Smooth muscle cell (in vitro differentiated cells): ENCODE results near the gene HDAC10. TPM values are rescaled to one million over a fixed set of nuclear protein-coding genes. Genes with fewer than 3 reads are reported as not detected.

Experiments used
- DNase-seq: peaks from one replicate; lab custom pipeline; 2025; ENCODE audit not compliant: unreplicated experiment; lab: John Stamatoyannopoulos, UW
- H2AFZ ChIP-seq: fragments of 200-600 bp; sonication (generic); 2 replicates; pipeline ENCODE4 v1.6.0; 2016; ENCODE audit warnings: antibody characterized with exemption, low read depth, mild to moderate bottlenecking
- H3F3A ChIP-seq: fragments of 200-600 bp; sonication (generic); 2 replicates; pipeline ENCODE4 v1.6.0; 2017; ENCODE audit warnings: antibody characterized with exemption, low read depth
- H3K27ac ChIP-seq: fragments of 200-600 bp; sonication (generic); 2 replicates; pipeline ENCODE4 v1.5.1; 2016; ENCODE audit warnings: low read depth, mild to moderate bottlenecking
- H3K27me3 ChIP-seq: fragments of 200-600 bp; sonication (generic); 2 replicates; pipeline ENCODE4 v1.6.1; 2016; ENCODE audit warnings: low read depth, mild to moderate bottlenecking
- H3K36me3 ChIP-seq: fragments of 200-600 bp; sonication (generic); 2 replicates; pipeline ENCODE4 v1.5.1; 2016; ENCODE audit warnings: low read depth
- H3K4me1 ChIP-seq: fragments of 200-600 bp; sonication (generic); 2 replicates; pipeline ENCODE4 v1.5.1; 2016; ENCODE audit warnings: low read depth
- H3K4me2 ChIP-seq: fragments of 200-600 bp; sonication (generic); 2 replicates; pipeline ENCODE4 v1.6.0; 2016; ENCODE audit warnings: mild to moderate bottlenecking
- H3K4me3 ChIP-seq: fragments of 200-600 bp; sonication (generic); 2 replicates; pipeline ENCODE4 v1.5.1; 2016; ENCODE audit warnings: mild to moderate bottlenecking
- H3K79me2 ChIP-seq: fragments of 200-600 bp; sonication (generic); 2 replicates; pipeline ENCODE4 v1.6.0; 2016; ENCODE audit warnings: low read depth, mild to moderate bottlenecking
- H3K9ac ChIP-seq: fragments of 200-600 bp; sonication (generic); 2 replicates; pipeline ENCODE4 v1.6.0; 2016; ENCODE audit warnings: low read depth
- H3K9me3 ChIP-seq: fragments of 200-600 bp; sonication (generic); replicated peaks from 2 replicates; pipeline ENCODE4 v1.5.1; 2016; ENCODE audit warnings: low read depth
- H4K20me1 ChIP-seq: fragments of 200-600 bp; sonication (generic); 2 replicates; pipeline ENCODE4 v1.6.0; 2016; ENCODE audit warnings: low read depth
- WGBS: methylation state at CpG from one replicate; pipeline ENCODE4 v1.1.7; 2016; ENCODE audit warnings: low lambda C conversion rate; 5-methylcytosine and 5-hydroxymethylcytosine counted together
- polyA plus RNA-seq: library from polyadenylated mRNA; unstranded; fragments of >200 nt; fragmentation: Nextera tagmentation; extraction: Ambion mirVana; gene quantifications from 2 replicates; pipeline ENCODE4 v1.2.1, GENCODE V29; 2016
- total RNA-seq: library from RNA; depleted of rRNA; stranded (reverse); fragments of >200 nt; gene quantifications from 2 replicates; pipeline ENCODE4 v1.2.3, GENCODE V29; 2014
- TF ChIP-seq, protein P1 (sequence below): fragments of 200-600 bp; sonication (generic); IDR thresholded peaks from 2 replicates; pipeline ENCODE4 v1.5.1; 2017; ENCODE audit warnings: borderline replicate concordance, mild to moderate bottlenecking, antibody characterized with exemption; ENCODE audit not compliant: insufficient read depth, poor library complexity, severe bottlenecking

HDAC10 gene
- total and polyA plus RNA-seq, 2 experiments from 2014 or later, result 9.5 to 15.7 TPM

- H3K27me3 ChIP-seq, result no peaks in the 10 kb centered on the region
- H3K27ac ChIP-seq, result peak overlapping the region; percentile 72
- peak overlapping the region; percentile 28 for H3K9ac ChIP-seq
- peak; percentile 30 for DNase-seq
- no peaks in the 10 kb centered on the region for H3K36me3 ChIP-seq
- peaks cover 44% of the 10 kb centered on the region for H3K4me1 ChIP-seq
- 21% methylated on average over 24 of the region's 59 CpGs for WGBS
- peaks cover 100% of the 10 kb centered on the region for H3K79me2 ChIP-seq
- peak overlapping the region; percentile 46 for H3K4me3 ChIP-seq
- no peak overlapping the region for H2AFZ ChIP-seq
- peaks cover 100% of the 10 kb centered on the region for H4K20me1 ChIP-seq
- peak overlapping the region; percentile 91 for H3K4me2 ChIP-seq
- TF ChIP-seq, protein P1, sequence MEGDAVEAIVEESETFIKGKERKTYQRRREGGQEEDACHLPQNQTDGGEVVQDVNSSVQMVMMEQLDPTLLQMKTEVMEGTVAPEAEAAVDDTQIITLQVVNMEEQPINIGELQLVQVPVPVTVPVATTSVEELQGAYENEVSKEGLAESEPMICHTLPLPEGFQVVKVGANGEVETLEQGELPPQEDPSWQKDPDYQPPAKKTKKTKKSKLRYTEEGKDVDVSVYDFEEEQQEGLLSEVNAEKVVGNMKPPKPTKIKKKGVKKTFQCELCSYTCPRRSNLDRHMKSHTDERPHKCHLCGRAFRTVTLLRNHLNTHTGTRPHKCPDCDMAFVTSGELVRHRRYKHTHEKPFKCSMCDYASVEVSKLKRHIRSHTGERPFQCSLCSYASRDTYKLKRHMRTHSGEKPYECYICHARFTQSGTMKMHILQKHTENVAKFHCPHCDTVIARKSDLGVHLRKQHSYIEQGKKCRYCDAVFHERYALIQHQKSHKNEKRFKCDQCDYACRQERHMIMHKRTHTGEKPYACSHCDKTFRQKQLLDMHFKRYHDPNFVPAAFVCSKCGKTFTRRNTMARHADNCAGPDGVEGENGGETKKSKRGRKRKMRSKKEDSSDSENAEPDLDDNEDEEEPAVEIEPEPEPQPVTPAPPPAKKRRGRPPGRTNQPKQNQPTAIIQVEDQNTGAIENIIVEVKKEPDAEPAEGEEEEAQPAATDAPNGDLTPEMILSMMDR, result no peak
- no peaks in the 10 kb centered on the region for H3K9me3 ChIP-seq
- peaks cover 22% of the 10 kb centered on the region for H3F3A ChIP-seq
Measured at GRCh38 chr22:50298937-50299784, 48.1 kb upstream of the HDAC10 start.

- H3K79me2 ChIP-seq, result peaks cover 98% of the 10 kb centered on the region
- TF ChIP-seq, protein P1, result no peak
- peaks cover 44% of the 10 kb centered on the region for H3K4me1 ChIP-seq
- H3K27ac ChIP-seq, result peak overlapping the region; percentile 72
- H3K9me3 ChIP-seq, result no peaks in the 10 kb centered on the region
- peaks cover 100% of the 10 kb centered on the region for H4K20me1 ChIP-seq
- no peaks in the 10 kb centered on the region for H3K36me3 ChIP-seq
- H3K4me2 ChIP-seq, result no peak overlapping the region
- peaks cover 16% of the 10 kb centered on the region for H3F3A ChIP-seq
- DNase-seq, result no peak
- H3K4me3 ChIP-seq, result no peak overlapping the region
- WGBS, result 92% methylated on average over 4 of the region's 4 CpGs
- H3K27me3 ChIP-seq, result no peaks in the 10 kb centered on the region
- no peak overlapping the region for H2AFZ ChIP-seq
- no peak overlapping the region for H3K9ac ChIP-seq
Measured at GRCh38 chr22:50298266-50298637, 47.2 kb upstream of the HDAC10 start.

GRCh38 chr22:50297510-50298265 is 46.6 kb upstream of the HDAC10 start:
- Histone ChIP-seq H3K27me3 (no peaks in the 10 kb centered on the region), H3K4me3 (no peak overlapping the region), H3K4me1 (peaks cover 46% of the 10 kb centered on the region), H3F3A (peaks cover 10% of the 10 kb centered on the region), H4K20me1 (peaks cover 100% of the 10 kb centered on the region), H3K27ac (peak overlapping the region; percentile 72), H3K9ac (no peak overlapping the region), H3K36me3 (no peaks in the 10 kb centered on the region), H3K9me3 (no peaks in the 10 kb centered on the region), H3K4me2 (peak overlapping the region; percentile 39), H3K79me2 (peaks cover 98% of the 10 kb centered on the region), H2AFZ (no peak overlapping the region)
- no peak for DNase-seq
- TF ChIP-seq, protein P1, result no peak
- WGBS, result 91% methylated on average over 20 of the region's 20 CpGs
